Gastroesophageal sphincter (tissue), 3 donors: Measurements from ENCODE around the gene NAPB.

Experiments used
- CTCF ChIP-seq, 4 experiments: fragments of 200-600 bp in 2 of 4; fragments of 450-650 bp in 2 of 4; sonication (generic) in 1 of 4; IDR thresholded peaks; one replicate each; pipeline ENCODE4 v1.5.1; 2017 to 2019; ENCODE audit warnings: antibody characterized with exemption in 4 of 4, mild to moderate bottlenecking in 2 of 4, moderate library complexity in 2 of 4
- POLR2AphosphoS5 ChIP-seq: sonication (generic); formaldehyde crosslinking; IDR thresholded peaks from one replicate; pipeline ENCODE4 v1.6.1; 2017; ENCODE audit warnings: antibody characterized with exemption

- TF ChIP-seq CTCF (IDR thresholded peaks at IDR 0.05), result no peak
- no peak for TF ChIP-seq POLR2AphosphoS5
These were observed 87.2 kb downstream of the NAPB start for GRCh38 chr20:23334111-23334510.
